Ovary (tissue), 3 donors: ENCODE data around the gene SESN3.

Source experiments
- POLR2A ChIP-seq: fragments of 450-650 bp; IDR thresholded peaks from one replicate; pipeline ENCODE4 v1.6.1; 2017; ENCODE audit warnings: antibody characterized with exemption, mild to moderate bottlenecking, moderate library complexity
- TF ChIP-seq, protein P1 (sequence below), 3 donors: fragments of 450-650 bp in 2 of 3; fragments of 200-600 bp in 1 of 3; IDR thresholded peaks; one replicate each; pipeline versions ENCODE4 v1.5.1 to v1.8.0; 2016 to 2022; ENCODE audit warnings: antibody characterized with exemption in 3 of 3, mild to moderate bottlenecking in 1 of 3
- donor health status: DM: no; HTN: no; CAD: no.

GRCh38 chr11:95175818-95176380 lies 55.1 kb downstream of the SESN3 start:
- TF ChIP-seq, protein P1, sequence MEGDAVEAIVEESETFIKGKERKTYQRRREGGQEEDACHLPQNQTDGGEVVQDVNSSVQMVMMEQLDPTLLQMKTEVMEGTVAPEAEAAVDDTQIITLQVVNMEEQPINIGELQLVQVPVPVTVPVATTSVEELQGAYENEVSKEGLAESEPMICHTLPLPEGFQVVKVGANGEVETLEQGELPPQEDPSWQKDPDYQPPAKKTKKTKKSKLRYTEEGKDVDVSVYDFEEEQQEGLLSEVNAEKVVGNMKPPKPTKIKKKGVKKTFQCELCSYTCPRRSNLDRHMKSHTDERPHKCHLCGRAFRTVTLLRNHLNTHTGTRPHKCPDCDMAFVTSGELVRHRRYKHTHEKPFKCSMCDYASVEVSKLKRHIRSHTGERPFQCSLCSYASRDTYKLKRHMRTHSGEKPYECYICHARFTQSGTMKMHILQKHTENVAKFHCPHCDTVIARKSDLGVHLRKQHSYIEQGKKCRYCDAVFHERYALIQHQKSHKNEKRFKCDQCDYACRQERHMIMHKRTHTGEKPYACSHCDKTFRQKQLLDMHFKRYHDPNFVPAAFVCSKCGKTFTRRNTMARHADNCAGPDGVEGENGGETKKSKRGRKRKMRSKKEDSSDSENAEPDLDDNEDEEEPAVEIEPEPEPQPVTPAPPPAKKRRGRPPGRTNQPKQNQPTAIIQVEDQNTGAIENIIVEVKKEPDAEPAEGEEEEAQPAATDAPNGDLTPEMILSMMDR (IDR thresholded peaks at IDR 0.05) = no peak
- TF ChIP-seq POLR2A = no peak
